Ishikawa (cell line): ENCODE results near the gene DIAPH3.

Source experiments
- CEBPB ChIP-seq: IDR thresholded peaks from 2 replicates; pipeline ENCODE4 v1.6.1; 2012
- CREB1 ChIP-seq: IDR thresholded peaks from 2 replicates; pipeline ENCODE4 v1.6.1; 2012; ENCODE audit warnings: low read depth
- EGR1 ChIP-seq: IDR thresholded peaks from 2 replicates; pipeline ENCODE4 v1.6.1; 2012
- EP300 ChIP-seq: IDR thresholded peaks from 2 replicates; pipeline ENCODE4 v1.6.1; 2012; ENCODE audit warnings: borderline replicate concordance
- FOXM1 ChIP-seq: IDR thresholded peaks from 2 replicates; pipeline ENCODE4 v1.6.1; 2012; ENCODE audit warnings: low read depth, borderline replicate concordance
- MAX ChIP-seq: IDR thresholded peaks from 2 replicates; pipeline ENCODE4 v1.6.1; 2012
- NFIC ChIP-seq: IDR thresholded peaks from 2 replicates; pipeline ENCODE4 v1.6.1; 2012
- RAD21 ChIP-seq: IDR thresholded peaks from 2 replicates; pipeline ENCODE4 v1.6.1; 2012; ENCODE audit warnings: low read depth
- REST ChIP-seq: IDR thresholded peaks from 2 replicates; pipeline ENCODE4 v1.6.1; 2012; ENCODE audit warnings: low read depth, mild to moderate bottlenecking
- TAF1 ChIP-seq: IDR thresholded peaks from 2 replicates; pipeline ENCODE4 v1.6.1; 2012; ENCODE audit warnings: low read depth, mild to moderate bottlenecking
- TCF12 ChIP-seq: IDR thresholded peaks from 2 replicates; pipeline ENCODE4 v1.6.1; 2012; ENCODE audit warnings: low read depth
- TEAD4 ChIP-seq: IDR thresholded peaks from 2 replicates; pipeline ENCODE4 v1.6.1; 2012
- USF1 ChIP-seq: IDR thresholded peaks from 2 replicates; pipeline ENCODE4 v1.6.1; 2012
- YY1 ChIP-seq: IDR thresholded peaks from 2 replicates; pipeline ENCODE4 v1.6.1; 2012; ENCODE audit warnings: low read depth
- ZBTB7A ChIP-seq: IDR thresholded peaks from 2 replicates; pipeline ENCODE4 v1.6.1; 2012; ENCODE audit warnings: low read depth

Gene DIAPH3

DNA sequence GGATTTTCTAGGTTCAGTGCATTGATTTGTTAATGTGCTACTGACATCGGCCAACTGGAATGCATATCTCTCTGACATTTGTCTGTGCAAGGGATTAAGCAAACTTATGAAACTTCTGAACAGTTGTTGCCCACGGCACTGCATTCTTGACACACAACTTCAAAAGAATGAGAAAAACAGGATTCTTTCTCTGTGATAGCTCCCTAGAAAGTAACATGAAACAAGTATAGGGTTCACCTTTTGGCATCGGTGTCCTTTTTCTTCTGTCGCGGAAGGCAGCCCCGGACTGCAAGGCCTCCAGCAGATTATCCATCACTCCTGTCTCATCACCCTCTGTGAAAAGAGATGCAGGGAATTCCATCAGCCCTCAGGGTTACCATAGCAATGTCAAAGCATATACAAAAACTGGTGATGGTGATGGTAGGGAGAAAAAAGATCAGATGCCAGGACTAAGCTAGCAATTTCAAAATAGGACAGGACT lies 389.2 kb downstream of the DIAPH3 start:
- no peak for TF ChIP-seq REST
- TF ChIP-seq FOXM1: no peak
- TF ChIP-seq USF1: no peak
- TF ChIP-seq RAD21: no peak
- TF ChIP-seq NFIC: no peak
- TF ChIP-seq CREB1: no peak
- no peak for TF ChIP-seq TEAD4
- no peak for TF ChIP-seq EGR1
- no peak for TF ChIP-seq CEBPB
- no peak for TF ChIP-seq TCF12
- no peak for TF ChIP-seq TAF1

DNA sequence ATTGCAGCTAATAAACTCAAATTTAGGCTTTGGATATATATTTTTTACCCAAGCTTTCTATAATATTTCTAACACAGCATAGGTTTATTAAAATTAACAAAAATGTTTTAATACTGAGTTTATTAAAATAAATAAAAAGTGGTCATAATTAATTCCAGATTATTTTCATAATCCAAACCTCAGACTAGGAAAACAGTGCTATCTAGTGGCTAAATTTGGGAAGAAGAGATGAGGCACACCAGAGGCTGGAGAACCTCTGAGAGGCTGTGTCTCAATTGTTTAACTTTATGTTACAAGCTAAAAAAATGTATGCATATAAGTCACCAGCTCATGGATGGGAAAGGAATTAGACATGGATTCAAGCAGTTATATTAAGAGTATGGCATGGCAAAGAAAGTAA lies 392.5 kb downstream of the DIAPH3 start:
- TF ChIP-seq RAD21 (peak; percentile 46; the same call in 1 of the 2 replicates), ZBTB7A (no peak)

DNA sequence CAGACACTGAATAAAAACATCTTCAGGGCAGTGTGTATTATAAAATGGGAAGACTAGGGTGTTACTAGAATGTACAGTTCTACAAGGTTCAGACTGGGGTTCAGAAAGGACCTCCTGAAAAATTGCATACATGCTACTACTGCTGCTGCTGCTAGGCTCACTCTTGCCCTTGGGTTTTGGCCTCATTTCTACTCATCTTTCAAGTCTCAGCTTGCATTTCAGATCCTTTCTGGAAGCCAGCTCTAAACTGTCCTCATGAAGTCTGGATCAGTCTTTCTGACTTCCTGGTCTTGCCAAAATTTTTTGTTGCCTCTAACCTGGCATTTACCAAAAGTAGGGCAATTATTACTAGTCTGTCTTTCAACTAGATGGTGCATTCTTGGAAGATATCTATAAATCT lies 393.3 kb downstream of the DIAPH3 start:
- TF ChIP-seq REST: no peak
- TF ChIP-seq EGR1: no peak
- TF ChIP-seq EP300: no peak
- TF ChIP-seq FOXM1: no peak
- TF ChIP-seq CREB1: no peak

- TF ChIP-seq CEBPB (no peak), RAD21 (no peak), EGR1 (no peak)
These were observed 397.5 kb downstream of the DIAPH3 start for GRCh38 chr13:59766236-59766635.

- no peak for TF ChIP-seq CEBPB
- no peak for TF ChIP-seq CREB1
- TF ChIP-seq FOXM1: no peak
These were observed 408.0 kb downstream of the DIAPH3 start for GRCh38 chr13:59755632-59756290.

DNA sequence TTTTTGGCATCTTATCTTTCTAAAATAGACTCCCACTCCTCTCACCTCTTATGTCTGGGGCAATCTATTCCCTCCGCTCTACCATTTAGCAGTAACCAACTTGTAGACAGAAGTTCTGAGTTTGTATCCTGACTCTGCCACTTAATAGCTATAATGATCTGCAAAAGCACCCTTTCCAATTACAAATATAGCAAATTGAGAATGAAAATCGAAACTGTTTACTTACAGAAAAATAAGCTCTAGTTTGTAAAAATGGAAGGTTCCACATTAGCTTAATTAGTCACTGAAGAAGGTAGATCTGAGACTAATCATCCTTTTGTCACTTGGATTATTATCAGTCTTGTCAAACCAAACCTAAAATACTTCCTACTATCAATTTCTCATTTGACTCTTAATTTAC lies 409.3 kb downstream of the DIAPH3 start:
- TF ChIP-seq EP300 (no peak), RAD21 (no peak), TEAD4 (no peak), EGR1 (no peak), CREB1 (no peak), REST (no peak), USF1 (no peak), MAX (no peak), FOXM1 (no peak), TCF12 (no peak), CEBPB (no peak), NFIC (no peak), TAF1 (no peak), YY1 (no peak), ZBTB7A (no peak)
